HepG2 (cell line): Measurements from ENCODE around the gene RNU1-2. TPM values are rescaled to one million over a fixed set of nuclear protein-coding genes. Genes with fewer than 3 reads are reported as not detected.
A peak's percentile ranks its signal among the peaks of the same experiment; 100 is the strongest.
"Not testable (repeated sequence)": the region's sequence is repeated elsewhere in the genome, so short reads cannot be mapped to it uniquely, and the experiment has no call there.

ENCODE experiments used
- ATAC-seq: fragments of 200-7000 bp; cut with Tn5 transposase; 3 replicates; pipeline ENCODE4 v1.9.1; 2020; ENCODE audit warnings: mild to moderate bottlenecking, moderate library complexity
- BruUV-seq: library from RNA; stranded (reverse); fragments of 400-500 nt; replicated peaks from 2 replicates; lab custom pipeline; 2021; lab: Mats Ljungman, UMichigan
- CTCF ChIA-PET: fragments of 300-600 bp; formaldehyde crosslinking; extraction: SDS; loops from one replicate; lab custom pipeline; 2021; ENCODE audit warnings: low total read pairs, inconsistent platforms, low intra/inter-chr PET ratio; lab: Yijun Ruan, JAX
- POLR2A ChIA-PET: fragments of 350-600 bp; sonication (Branson Sonifier 250); formaldehyde crosslinking; loops from one replicate; lab custom pipeline; 2020; ENCODE audit warnings: antibody characterized with exemption, inconsistent platforms; lab: Yijun Ruan, JAX
- DNase-seq: peaks from one replicate; pipeline ENCODE4 v3.0.0-alpha.2; 2015; ENCODE audit warnings: low spot score
- FAIRE-seq: peaks from 3 replicates; lab custom pipeline; 2011; peaks lifted over from hg19 to GRCh38; lab: Jason Lieb, UNC
- H2AFZ ChIP-seq: one replicate; pipeline ENCODE4 v1.6.1; 2011; ENCODE audit warnings: low read length, inconsistent platforms
- H3K27ac ChIP-seq: fragments of 300-600 bp; 3 replicates; pipeline ENCODE4 v1.8.0; 2011; ENCODE audit warnings: mixed run types, mild to moderate bottlenecking, mixed read lengths, low read length, inconsistent platforms; ENCODE audit not compliant: insufficient read depth; ENCODE audit errors: extremely low read length
- H3K27me3 ChIP-seq, 2 experiments: fragments of 200-600 bp in 1 of 2; 2 replicates in 1 of 2; 3 replicates in 1 of 2; pipeline versions ENCODE4 v1.6.0 to v1.8.0; 2011; ENCODE audit warnings: low read length in 2 of 2, mild to moderate bottlenecking in 2 of 2, moderate library complexity in 2 of 2, inconsistent platforms in 1 of 2; ENCODE audit not compliant: insufficient read depth in 2 of 2, control insufficient read depth in 1 of 2
- H3K36me3 ChIP-seq, 2 experiments: fragments of 200-600 bp in 1 of 2; replicated peaks in 1 of 2; 2 replicates in 1 of 2; 3 replicates in 1 of 2; pipeline versions ENCODE4 v1.5.1 to v1.8.0; 2011; ENCODE audit warnings: low read length in 2 of 2, inconsistent platforms in 1 of 2; ENCODE audit not compliant: insufficient read depth in 2 of 2, control insufficient read depth in 1 of 2
- H3K4me1 ChIP-seq: 2 replicates; pipeline ENCODE4 v1.5.1; 2012; ENCODE audit warnings: low read length, inconsistent platforms; ENCODE audit not compliant: insufficient read depth
- H3K4me2 ChIP-seq: 2 replicates; pipeline ENCODE4 v1.6.0; 2011; ENCODE audit warnings: low read depth, low read length, inconsistent platforms
- H3K4me3 ChIP-seq, 3 experiments: fragments of 200-600 bp in 1 of 3; sonication (generic), shearing (Covaris generic) in 1 of 3; replicated peaks in 1 of 3; 2 replicates each; pipeline ENCODE4 v1.5.1; 2011 to 2016; ENCODE audit warnings: low read length in 3 of 3, inconsistent platforms in 2 of 3, low read depth in 2 of 3, mild to moderate bottlenecking in 2 of 3, control low read depth in 1 of 3, mixed read lengths in 1 of 3; ENCODE audit not compliant: insufficient read depth in 1 of 3
- H3K79me2 ChIP-seq: one replicate; pipeline ENCODE4 v1.6.1; 2011; ENCODE audit warnings: low read length, inconsistent platforms; ENCODE audit not compliant: insufficient read depth
- H3K9ac ChIP-seq: 2 replicates; pipeline ENCODE4 v1.6.0; 2011; ENCODE audit warnings: mild to moderate bottlenecking, low read depth, low read length, inconsistent platforms; ENCODE audit not compliant: insufficient read depth
- H3K9me3 ChIP-seq: 2 replicates; pipeline ENCODE4 v1.5.1; 2012; ENCODE audit warnings: mild to moderate bottlenecking, low read length
- H4K20me1 ChIP-seq: 2 replicates; pipeline ENCODE4 v1.6.0; 2011; ENCODE audit warnings: inconsistent platforms, mild to moderate bottlenecking, low read length, moderate library complexity; ENCODE audit not compliant: insufficient read depth
- DNMT1 ChIP-seq: sonication (generic); formaldehyde crosslinking; IDR thresholded peaks from 2 replicates; pipeline ENCODE4 v1.5.1; 2020; ENCODE audit warnings: mild to moderate bottlenecking, missing genetic modification reagents
- MYC ChIP-seq: sonication (generic); formaldehyde crosslinking; IDR thresholded peaks from 2 replicates; pipeline ENCODE4 v1.9.0; 2021; ENCODE audit warnings: missing genetic modification reagents, borderline replicate concordance
- SMARCC2 ChIP-seq: fragments of 450-650 bp; IDR thresholded peaks from 2 replicates; pipeline ENCODE4 v1.6.1; 2017; ENCODE audit warnings: antibody characterized with exemption, mild to moderate bottlenecking
- TARDBP ChIP-seq: sonication (generic); formaldehyde crosslinking; IDR thresholded peaks from 2 replicates; pipeline ENCODE4 v1.8.0; 2022; ENCODE audit warnings: mild to moderate bottlenecking, missing genetic modification reagents
- THAP11 ChIP-seq: IDR thresholded peaks from 2 replicates; pipeline ENCODE4 v1.6.1; 2016; ENCODE audit warnings: missing biosample characterization, missing genetic modification reagents
- TP53 ChIP-seq: sonication (generic); formaldehyde crosslinking; conservative IDR thresholded peaks from 2 replicates; pipeline ENCODE4 v1.4.0; 2020; ENCODE audit warnings: missing genetic modification reagents
- ZNF292 ChIP-seq: sonication (generic); formaldehyde crosslinking; IDR thresholded peaks from 2 replicates; pipeline ENCODE4 v1.8.1; 2022; ENCODE audit warnings: mild to moderate bottlenecking, low read depth, missing genetic modification reagents, borderline replicate concordance
- ZNF549 ChIP-seq: sonication (generic); formaldehyde crosslinking; IDR thresholded peaks from 2 replicates; pipeline ENCODE4 v1.5.0; 2020; ENCODE audit warnings: missing genetic modification reagents
- ZNF569 ChIP-seq: sonication (generic); formaldehyde crosslinking; IDR thresholded peaks from 2 replicates; pipeline ENCODE4 v1.5.0; 2020; ENCODE audit warnings: mild to moderate bottlenecking, missing genetic modification reagents, moderate library complexity, borderline replicate concordance
- ZNF772 ChIP-seq: sonication (generic); formaldehyde crosslinking; IDR thresholded peaks from 2 replicates; pipeline ENCODE4 v1.5.0; 2020; ENCODE audit warnings: mild to moderate bottlenecking, missing genetic modification reagents
- ZNF773 ChIP-seq: sonication (generic); formaldehyde crosslinking; IDR thresholded peaks from 2 replicates; pipeline ENCODE4 v1.4.0; 2020; ENCODE audit warnings: missing genetic modification reagents, borderline replicate concordance
- WGBS: methylation state at CpG from one replicate; pipeline ENCODE4 v1.1.6; 2017; ENCODE audit warnings: low lambda C conversion rate; 5-methylcytosine and 5-hydroxymethylcytosine counted together
- in situ Hi-C: cut with HindIII; loops from 2 replicates; pipeline ENCODE4 v1.10.0; 2017; ENCODE audit warnings: low pct_unique_long_range_greater_than_20kb; ENCODE audit not compliant: extremely low pct_ligation_motif_present
- intact Hi-C: fragments of 100-400 bp; cut with micrococcal nuclease; formaldehyde crosslinking; loops from one replicate; pipeline ENCODE4 v1.10.0; 2022; ENCODE audit not compliant: unreplicated experiment
- polyA plus RNA-seq, 8 experiments: library from polyadenylated mRNA; depleted of rRNA in 3 of 8; stranded (reverse) in 7 of 8; unstranded in 1 of 8; fragments of >200 nt; fragmentation: Illumina TruSeq in 4 of 8; extraction: Trizol in 4 of 8; gene quantifications; 2 replicates each; pipeline versions ENCODE4 v1.2.1 to v1.2.3, GENCODE V29; 2011 to 2016; ENCODE audit warnings: low read depth in 4 of 8, missing spikeins in 1 of 8, mixed read lengths in 1 of 8; ENCODE audit not compliant: insufficient read depth in 1 of 8
- total RNA-seq, 5 experiments: library from RNA; depleted of rRNA; stranded (reverse); fragments of >200 nt; fragmentation: Illumina TruSeq; extraction: Trizol; gene quantifications; 2 replicates each; pipeline ENCODE4 v1.2.3, GENCODE V29; 2016; ENCODE audit warnings: low read depth in 1 of 5
- TF ChIP-seq, protein P1 (sequence below): IDR thresholded peaks from 2 replicates; pipeline ENCODE4 v1.6.1; 2016; ENCODE audit warnings: low read depth
- TF ChIP-seq, protein P2 (sequence below): sonication (generic); formaldehyde crosslinking; IDR thresholded peaks from 2 replicates; pipeline ENCODE4 v1.4.0; 2020; ENCODE audit warnings: mild to moderate bottlenecking, missing genetic modification reagents

RNU1-2 gene
- total and polyA plus RNA-seq, 2 of the 13 experiments (the other 11 are each of a cell fraction or from before 2014, with no cell fraction given): under 0.01 to 11,018 TPM

DNA sequence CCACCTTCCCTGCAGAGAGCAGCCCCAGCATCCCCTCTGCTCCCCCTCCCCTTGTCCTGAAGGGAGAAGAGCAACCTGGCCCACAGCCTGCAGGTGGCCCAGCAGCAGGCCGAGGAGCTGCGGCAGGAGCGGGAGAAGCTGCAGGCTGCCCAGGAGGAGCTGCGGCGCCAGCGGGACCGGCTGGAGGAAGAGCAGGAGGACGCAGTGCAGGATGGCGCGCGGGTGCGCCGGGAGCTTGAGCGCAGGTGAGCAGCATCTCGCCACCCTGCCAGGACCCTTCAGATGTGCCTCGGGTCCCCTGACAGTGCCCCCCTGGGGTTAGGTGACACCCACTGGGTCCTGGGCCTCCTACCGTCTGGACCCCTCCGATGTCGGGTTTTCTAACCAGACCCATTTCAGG is 48.3 kb downstream of the RNU1-2 start:
- no peak overlapping the region for H2AFZ ChIP-seq
- H3K9ac ChIP-seq: no peak overlapping the region
- ChIA-PET POLR2A (no interaction called here), CTCF (no interaction called here)
- H3K79me2 ChIP-seq: no peaks in the 10 kb centered on the region
- H3K4me2 ChIP-seq: no peak overlapping the region
- H3K27ac ChIP-seq: no peak overlapping the region
- DNase-seq (no peak), FAIRE-seq (no peak), ATAC-seq (no peak)
- in situ Hi-C loops (no loop called here), intact Hi-C loops (no loop called here)
- H3K27me3 ChIP-seq: no peaks in the 10 kb centered on the region
- no peaks in the 10 kb centered on the region for H4K20me1 ChIP-seq
- TF ChIP-seq SMARCC2 (no peak), ZNF569 (CRISPR knock-in tag) (no peak), ZNF292 (CRISPR knock-in tag) (no peak), DNMT1 (CRISPR knock-in tag) (no peak), TARDBP (CRISPR knock-in tag) (no peak), TP53 (CRISPR knock-in tag) (no peak), THAP11 (CRISPR knock-in tag) (no peak), ZNF773 (CRISPR knock-in tag) (no peak), MYC (CRISPR knock-in tag) (no peak), ZNF772 (CRISPR knock-in tag) (no peak), ZNF549 (CRISPR knock-in tag) (no peak)
- TF ChIP-seq, protein P1, sequence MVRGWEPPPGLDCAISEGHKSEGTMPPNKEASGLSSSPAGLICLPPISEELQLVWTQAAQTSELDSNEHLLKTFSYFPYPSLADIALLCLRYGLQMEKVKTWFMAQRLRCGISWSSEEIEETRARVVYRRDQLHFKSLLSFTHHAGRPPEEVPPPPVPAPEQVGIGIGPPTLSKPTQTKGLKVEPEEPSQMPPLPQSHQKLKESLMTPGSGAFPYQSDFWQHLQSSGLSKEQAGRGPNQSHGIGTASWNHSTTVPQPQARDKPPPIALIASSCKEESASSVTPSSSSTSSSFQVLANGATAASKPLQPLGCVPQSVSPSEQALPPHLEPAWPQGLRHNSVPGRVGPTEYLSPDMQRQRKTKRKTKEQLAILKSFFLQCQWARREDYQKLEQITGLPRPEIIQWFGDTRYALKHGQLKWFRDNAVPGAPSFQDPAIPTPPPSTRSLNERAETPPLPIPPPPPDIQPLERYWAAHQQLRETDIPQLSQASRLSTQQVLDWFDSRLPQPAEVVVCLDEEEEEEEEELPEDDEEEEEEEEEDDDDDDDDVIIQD (CRISPR knock-in tag): no peak
- TF ChIP-seq, protein P2, sequence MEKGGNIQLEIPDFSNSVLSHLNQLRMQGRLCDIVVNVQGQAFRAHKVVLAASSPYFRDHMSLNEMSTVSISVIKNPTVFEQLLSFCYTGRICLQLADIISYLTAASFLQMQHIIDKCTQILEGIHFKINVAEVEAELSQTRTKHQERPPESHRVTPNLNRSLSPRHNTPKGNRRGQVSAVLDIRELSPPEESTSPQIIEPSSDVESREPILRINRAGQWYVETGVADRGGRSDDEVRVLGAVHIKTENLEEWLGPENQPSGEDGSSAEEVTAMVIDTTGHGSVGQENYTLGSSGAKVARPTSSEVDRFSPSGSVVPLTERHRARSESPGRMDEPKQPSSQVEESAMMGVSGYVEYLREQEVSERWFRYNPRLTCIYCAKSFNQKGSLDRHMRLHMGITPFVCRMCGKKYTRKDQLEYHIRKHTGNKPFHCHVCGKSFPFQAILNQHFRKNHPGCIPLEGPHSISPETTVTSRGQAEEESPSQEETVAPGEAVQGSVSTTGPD: no peak
- H3K4me3 ChIP-seq: no peak overlapping the region
- 90% methylated on average over 17 of the region's 19 CpGs for WGBS
- H3K36me3 ChIP-seq: no peaks in the 10 kb centered on the region
- H3K4me1 ChIP-seq: no peaks in the 10 kb centered on the region
- BruUV-seq: no TSS peak
- H3K9me3 ChIP-seq: no peaks in the 10 kb centered on the region

DNA sequence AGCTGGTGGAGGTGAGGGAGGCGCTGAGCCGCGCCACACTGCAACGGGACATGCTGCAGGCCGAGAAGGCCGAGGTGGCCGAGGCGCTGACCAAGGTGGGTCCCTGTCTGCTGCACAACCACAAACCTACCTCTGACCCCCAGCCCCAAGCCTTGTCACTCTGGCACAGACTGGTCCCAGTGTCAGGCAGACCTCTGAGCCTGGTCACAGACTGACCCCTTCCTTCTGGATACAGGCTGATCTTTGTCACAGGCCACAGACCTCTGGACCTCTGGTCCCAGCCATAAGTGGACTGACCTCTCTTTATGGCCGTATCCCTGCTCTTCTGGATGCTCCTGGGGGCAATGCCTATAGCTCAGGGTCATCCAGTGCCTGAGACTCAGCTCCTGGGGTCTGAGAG is 49.7 kb downstream of the RNU1-2 start:
- H3K9me3 ChIP-seq, FAIRE-seq, H3K4me1 ChIP-seq, BruUV-seq, H3K4me2 ChIP-seq, H3K4me3 ChIP-seq, H4K20me1 ChIP-seq, intact Hi-C loops, H3K27me3 ChIP-seq, CTCF ChIA-PET, DNase-seq, POLR2A ChIA-PET, H3K36me3 ChIP-seq, H3K27ac ChIP-seq, H2AFZ ChIP-seq, H3K79me2 ChIP-seq, in situ Hi-C loops, H3K9ac ChIP-seq: not testable (repeated sequence)
- peak; percentile 60 for ATAC-seq
- no CpG with 5 or more reads among the region's 9 CpGs for WGBS
